C1 segment of cervical spinal cord (tissue), 14 donors: ENCODE measurements around the gene MIEF1.
A peak's percentile ranks its signal among the peaks of the same experiment; 100 is the strongest.

Source experiments
- DNase-seq, 14 donors: peaks; one replicate each; lab custom pipeline; 2025; lab: John Stamatoyannopoulos, UW

Gene MIEF1

DNA sequence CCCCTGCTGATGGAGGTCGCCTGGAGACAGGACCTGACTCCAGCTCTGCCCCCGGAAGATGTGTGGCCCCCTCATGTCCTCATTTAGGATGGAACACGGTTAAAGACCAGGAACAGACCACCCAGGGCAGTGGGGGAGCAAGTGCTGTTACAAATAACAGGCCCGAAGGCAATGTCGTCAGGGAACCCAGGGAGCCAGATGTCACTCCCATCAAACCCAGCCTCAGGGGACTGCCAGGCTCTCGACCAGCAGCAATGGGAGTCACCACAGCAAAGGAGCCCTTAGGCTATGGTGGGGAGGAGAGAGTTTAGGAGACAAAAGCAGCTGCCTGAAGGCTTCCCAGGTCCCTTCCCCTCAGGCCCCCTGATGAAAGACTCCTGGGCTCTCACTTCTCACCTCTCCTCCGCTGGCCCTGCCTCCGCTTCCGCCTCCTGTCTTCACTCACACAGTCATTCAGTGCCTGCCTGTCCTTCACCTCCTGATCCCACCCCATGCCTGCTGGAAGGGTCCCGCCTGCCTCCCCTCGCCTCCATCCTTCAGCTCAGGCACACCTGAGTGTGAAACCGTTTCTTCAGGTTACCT is 26.1 kb downstream of the MIEF1 start:
- no peak for DNase-seq

DNA sequence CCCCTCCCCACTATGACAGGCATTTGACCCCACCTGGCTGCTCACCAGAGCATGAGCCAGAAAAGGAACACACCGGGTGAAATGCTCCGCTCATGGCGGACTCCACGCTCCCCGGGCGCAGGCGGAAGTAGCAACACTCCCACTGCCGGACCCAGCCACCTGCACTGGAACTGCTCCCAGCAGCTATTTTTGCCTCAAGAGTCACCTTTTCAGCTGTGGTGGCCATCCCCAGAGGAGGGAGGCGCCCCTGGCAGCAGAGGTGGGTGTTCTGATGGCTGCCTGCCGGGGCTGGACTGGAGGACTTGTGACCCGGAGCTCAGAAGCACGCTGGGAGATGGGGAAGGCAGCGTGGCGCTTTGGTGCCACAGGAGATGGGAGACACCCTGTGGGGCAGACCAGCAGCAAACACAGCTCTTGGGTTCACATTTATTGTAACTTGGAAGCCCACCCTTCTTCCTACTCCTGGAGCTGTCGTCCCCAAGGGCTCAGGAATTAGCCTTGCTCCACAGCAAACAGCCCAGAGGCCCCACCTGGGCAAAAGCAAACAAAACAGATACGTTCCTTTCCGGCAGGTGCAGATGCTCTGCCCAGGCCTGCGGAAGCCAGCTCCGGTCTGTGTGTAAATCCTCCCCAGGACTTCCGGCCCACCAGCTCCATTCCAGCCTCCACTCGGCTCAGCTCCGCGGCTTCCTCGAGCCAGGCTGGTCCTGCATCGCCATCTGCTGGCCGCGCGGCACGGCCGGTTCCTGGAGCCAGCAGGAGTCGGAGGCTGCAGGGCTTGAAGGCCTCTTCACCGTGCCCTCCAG is 26.8 kb downstream of the MIEF1 start:
- DNase-seq: peak; percentile 36 to 86 (median 78)

DNA sequence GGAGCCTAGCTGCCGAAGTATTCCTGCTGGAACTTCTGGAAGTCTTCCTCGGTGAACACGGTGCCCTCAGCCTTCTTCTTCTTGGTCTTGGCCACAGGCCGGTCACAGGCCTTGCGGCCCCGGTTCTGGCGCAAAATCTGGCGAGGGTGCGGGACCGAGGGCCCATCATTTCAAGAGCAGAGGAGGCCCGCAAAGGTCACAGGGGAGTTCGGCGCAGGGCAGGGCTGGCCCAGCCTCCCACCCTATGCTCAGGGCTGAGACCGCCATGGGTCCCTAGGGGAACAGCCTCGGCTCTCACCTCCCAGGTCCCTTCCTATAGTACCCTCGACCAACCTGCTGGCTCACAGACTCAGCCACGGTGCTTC is 27.4 kb downstream of the MIEF1 start:
- DNase-seq: no peak

DNA sequence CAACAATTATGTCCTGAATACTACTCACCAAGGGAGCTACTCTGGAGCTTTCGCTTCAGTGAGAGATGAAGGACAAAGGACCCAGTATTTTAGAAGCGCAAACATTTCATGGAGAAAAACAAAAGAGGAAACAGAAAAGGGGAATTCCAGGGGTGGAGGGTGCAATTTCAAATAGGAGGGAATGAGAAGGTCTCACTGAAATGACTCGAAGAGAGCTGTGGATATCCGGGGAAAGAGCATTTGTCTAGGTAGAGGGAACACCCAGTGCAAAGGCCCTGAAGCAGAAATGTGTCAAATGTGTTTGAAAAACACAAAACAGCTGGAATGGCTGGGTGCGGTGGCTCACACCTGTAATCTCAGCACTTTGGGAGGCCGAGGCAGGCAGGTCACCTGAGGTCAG is 28.0 kb downstream of the MIEF1 start:
- no peak for DNase-seq

DNA sequence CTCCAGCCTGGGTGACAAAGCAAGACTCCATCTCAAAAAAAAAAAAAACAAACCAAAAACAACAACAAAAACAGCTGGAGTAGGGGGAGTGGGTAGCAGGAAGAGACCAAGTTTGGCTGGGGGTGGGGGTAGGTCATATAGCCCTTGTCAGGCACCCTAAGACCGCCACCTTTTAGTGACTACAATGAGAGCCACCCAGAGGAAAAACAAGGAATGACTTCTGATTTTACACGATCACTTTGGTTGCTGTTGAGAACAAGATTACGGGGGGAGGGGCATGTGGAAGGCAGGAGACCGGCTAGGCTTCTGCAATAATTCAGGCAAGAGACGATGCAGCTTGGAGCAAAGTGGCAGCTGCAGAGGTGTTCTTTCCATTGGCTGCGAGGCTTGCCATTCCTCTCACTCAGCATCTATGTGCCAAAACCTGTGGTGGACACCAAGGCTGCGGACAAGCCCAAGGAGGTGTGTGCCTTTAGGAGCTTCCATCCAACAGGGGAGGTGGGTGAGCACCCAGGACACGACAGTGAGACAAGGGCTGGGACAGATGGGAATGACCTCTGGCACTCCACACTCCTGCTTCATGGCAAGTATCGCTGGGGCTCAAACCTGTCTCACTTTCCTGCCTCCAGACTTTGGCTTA is 28.7 kb downstream of the MIEF1 start:
- no peak for DNase-seq

DNA sequence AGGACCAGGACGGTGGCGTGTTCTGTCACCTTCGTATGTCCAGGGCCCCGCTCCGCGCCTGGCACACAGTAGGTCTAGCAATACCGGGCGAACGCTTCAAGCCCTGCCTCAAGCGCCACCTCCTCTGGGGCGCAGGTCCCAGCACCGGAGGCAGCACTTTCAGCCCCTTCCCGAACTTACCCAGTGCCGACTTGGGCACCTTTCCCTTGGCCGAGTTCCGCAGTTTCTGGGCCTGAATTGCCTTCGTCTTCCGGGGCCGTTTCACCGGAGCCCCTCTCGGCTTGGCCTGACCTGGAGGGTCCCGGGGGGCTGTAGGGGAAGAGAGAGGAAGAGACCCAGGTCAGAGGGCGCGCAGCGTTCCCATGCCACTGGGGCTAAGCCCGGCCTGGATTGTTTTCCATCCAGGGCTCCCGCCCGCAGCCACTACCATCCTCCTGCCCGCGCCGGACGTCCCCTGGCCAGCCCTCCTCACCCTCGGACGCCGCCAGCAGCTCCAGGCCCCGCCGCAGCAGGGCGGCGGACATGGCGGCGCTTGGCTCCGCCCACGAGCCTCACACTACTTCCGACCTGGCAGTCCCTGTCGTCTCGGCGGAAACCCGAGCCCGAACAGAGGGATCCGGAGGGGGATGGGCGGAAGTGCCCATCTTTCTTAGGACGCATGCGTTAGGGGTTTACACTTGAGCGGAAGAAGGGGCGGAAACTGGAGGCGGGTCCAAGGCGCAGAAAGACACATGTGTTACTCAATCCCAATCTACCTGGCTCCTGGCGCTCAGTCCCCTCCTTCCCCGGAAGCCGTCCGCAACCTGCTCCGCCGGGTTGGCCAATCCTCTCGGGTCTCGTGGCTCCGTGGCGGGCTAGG is 30.4 kb downstream of the MIEF1 start, which contains the start of gene RPS19BP1:
TSS of gene RPS19BP1 (minus strand) at position 534 of the 859 bp plus-strand sequence. CDS start at position 524, 10 bp downstream.
- peak; percentile 79 to 100 (median 97) for DNase-seq

DNA sequence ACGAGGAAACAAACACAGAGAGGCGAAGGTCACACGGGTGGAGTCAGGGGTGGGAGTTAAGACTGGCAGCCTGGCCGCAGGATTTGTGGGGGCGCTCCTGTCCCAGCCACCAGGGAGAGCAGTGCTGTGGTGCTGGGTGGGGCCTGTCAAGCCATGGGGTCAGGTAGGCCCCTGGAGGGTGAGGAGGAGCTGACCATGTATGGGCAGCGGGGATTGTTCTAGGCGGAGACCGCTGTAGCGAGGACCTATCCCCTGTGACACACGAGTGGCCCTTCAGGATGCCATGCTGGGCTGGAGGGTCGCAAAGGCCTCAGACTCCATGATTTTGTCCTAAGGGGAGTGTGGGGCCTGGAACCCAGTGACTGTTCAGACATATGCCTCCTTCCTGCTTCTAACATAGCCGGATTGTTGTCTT is 32.0 kb downstream of the MIEF1 start:
- DNase-seq: no peak

DNA sequence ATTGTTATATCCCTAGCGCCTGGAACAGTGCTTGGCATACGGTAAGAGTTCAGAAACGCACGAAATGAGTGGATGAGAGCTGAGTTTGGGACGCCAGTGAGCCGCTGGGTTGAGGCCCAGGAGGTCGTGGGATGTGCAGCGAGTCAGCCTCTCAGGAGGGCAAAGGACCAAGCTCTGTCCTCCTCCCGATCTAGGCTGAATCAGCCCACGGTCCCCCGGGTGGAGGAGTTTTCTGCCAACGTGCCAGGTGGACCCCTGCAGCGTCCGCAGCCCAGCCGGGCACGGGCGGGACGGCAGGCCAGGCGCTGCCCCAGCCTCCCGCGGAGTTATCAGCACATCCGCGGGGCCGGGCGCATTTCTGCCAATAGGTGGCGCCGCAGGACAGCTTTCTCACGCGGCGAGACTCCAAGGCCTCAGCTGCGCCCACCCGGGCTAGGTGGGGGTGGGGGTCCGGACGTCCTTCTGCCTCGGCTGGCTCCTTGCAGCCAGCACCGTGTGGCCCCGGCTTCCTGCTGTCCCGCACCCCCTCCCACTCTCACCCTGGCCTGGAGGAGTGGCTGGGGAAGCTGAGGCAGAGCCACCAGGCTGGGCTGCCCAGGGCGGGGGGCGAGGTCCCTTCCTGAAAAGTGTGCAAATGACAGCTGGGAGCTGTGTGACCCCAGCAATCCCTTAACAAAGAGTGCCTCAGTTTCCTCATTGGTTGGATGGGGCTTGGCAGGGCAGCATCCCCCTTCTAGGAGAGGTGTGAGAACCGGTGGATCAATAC is 32.7 kb downstream of the MIEF1 start:
- DNase-seq: peak in 12 of 14 donors; percentile 11 to 78 (median 56)

DNA sequence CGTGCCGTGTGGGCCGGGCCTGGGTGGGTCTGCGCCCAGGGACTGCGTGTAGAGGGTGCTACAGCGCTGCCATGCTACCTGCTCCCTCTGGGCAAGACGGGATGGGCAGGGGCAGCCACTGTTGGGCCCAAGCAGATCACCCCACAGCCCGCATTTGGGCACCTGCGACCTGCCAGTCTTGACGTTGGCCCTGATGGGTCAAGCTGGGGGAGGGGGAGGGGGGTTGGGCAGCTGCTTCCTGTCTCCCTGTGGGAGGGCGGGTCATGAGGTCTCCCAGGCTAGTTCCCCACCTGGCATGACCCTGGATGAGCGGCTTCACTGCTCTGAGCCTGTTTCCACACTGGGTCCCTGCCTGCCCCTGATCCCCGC is 33.3 kb downstream of the MIEF1 start:
- DNase-seq: no peak

DNA sequence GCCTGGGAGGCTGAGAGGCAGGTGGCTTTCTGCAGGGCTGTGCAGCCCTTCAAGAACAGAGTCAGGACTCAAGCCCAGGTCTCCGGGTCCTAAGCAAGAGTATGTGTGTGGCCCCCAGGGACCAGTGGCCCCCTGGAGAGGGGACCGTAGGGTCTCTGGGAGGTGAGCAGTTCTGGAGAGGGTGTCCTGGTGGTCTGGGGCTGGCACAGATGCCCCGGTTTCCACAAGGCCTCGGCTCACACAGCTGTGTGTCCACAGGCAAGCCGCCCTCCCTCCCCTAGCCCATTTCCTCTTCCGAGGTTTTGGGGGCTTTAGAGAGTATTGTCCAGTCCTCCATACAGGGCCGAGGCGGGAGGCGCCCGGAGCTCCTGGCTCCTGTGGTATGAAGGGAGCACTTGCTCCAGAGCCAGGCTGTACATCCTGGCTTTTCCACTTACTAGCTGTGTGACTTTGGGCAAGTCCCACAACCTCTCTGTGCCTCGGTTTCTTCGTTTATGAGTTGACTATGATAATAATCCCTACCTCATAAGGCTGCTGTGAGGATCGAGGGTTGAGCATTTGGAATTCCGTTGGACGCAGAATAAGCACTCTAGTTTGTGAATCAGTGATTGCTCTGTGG is 33.9 kb downstream of the MIEF1 start:
- no peak for DNase-seq

DNA sequence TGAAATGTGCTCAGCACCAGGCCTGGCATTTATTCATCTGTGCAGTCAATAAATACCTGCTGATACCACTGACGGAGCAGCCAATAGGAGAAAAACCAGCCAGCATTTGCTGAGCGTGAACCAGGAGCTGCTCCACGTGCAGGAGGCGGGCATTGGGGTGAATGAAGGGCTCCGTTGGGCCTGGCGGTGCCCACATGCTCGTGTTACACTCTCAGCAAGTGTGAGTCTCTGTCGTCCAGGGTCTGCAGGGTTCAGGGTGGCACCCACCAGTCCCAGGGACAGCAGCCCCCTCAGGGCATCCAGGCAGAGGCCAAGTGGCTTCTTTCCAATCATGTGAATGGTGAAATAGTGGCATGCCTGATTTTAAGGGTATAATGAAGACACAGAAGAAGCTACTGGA is 34.6 kb downstream of the MIEF1 start:
- DNase-seq: no peak

DNA sequence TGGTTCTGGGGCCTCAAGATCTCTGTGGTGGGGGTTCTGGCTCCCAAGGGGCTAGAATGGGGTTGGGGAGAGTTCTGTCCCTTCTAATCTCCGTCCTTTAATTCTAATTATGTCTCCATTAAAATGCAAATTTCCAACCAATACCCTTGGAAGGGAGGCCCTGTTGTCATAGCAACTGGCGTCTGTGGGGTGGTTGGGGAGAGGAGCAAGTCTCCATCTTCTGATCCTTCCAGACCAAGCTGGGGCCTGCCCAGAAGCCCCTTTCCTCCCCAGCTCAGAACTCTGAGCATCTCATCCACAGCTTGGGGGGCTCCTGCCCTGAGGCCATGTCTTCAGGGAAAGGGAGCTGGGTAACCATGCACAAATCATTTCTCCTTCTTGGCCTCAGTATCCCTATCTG is 35.9 kb downstream of the MIEF1 start:
- no peak for DNase-seq

DNA sequence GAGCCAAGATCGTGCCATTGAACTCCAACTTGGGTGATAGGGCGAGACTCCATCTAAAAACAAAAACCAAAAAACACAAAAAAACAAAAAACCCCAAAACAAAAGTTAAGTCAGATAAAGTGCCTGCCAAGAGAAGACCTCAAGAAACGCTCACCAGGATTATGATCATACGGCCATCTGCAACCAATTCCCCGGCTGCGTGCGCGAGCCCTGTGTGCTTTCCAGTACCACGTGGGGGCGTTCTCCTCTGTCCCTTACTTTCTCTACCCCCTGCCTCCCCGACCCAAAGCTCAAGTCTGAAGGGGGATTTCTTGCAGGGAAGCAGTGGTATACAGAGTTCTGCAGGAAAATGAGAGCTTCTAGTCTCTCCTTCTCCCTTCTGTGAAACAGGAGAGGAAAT is 41.0 kb downstream of the MIEF1 start:
- no peak for DNase-seq

DNA sequence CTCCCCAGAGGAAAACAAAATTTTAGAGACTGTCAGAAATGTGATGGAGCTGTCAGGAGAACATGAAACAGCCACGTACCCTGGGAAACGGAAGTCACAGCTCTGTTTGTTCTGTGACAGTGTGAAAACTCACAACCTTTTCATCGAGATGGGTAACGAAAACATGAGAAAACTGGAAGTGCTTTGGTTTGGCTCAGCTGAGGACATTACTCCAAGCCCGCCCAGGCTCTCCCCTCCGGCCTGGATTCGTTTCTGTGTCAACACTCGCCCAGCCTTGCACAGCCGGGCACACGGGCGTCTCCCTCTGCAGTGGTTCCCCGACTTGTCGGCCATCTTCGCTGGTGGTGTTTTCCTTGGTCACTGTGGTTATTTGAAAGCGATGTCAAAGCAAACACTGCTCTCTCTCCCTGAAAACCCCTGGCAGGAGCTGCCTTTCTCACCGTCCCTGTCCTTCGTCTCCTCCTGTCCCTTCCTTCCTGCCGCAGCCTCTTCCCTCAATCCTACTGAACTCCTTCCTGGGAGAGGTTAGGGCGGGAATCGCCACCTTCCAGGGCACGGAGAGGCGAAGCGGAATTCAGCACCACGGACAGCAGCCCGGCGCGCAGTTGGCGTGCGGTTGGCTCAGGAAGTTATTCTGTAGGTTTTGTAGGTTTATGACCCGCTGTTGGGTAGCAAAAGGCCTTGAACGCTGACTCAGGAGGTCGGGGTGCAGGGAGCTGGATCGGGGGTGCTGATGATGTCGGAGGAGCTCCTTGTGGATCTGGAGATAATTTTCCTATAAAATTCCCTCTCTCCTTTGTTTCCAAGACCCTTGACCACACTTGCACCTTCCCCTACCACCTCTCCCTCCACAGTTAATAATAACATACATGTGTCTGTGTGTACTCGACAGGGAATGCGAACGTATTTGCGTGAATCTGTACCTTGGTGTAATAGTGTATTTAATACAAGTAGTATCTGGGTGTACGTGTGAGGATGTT is 43.6 kb downstream of the MIEF1 start:
- peak in 3 of 14 donors; percentile 3 to 11 (median 8) for DNase-seq

DNA sequence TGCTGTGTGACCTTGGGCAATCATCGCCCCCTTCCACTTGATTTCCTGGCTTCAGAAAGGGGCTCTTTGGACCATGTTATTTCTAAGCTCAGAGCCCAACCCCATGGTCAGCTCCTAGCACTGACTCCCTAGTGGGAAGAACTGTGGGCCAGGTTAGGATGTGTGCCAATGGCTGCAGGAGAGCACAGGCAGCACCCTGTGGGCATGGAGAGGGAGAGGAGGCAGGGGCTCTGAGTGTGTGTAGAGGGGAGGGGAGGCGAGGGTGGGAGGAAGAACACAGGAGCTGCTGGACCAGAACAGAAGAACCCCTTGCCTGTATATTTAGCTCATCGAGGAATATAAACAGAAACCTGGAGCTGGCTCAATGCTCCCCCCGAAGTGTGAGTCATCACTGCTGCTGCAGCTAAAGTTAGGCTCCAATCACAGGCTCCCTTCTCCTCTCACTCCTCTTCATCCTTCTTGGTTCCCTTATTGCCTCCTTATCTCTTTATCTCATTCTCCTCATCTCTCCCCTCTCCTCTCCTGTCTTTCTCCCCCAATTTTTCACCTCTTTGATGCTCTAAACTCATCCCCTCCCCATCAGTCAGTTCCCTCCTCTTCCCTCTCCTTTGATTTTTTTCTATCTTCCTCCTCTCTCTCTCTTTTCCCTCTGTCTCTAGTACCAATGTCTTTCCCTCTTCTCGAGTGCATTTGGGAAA is 44.9 kb downstream of the MIEF1 start:
- peak in 1 of 14 donors; percentile 87 for DNase-seq

DNA sequence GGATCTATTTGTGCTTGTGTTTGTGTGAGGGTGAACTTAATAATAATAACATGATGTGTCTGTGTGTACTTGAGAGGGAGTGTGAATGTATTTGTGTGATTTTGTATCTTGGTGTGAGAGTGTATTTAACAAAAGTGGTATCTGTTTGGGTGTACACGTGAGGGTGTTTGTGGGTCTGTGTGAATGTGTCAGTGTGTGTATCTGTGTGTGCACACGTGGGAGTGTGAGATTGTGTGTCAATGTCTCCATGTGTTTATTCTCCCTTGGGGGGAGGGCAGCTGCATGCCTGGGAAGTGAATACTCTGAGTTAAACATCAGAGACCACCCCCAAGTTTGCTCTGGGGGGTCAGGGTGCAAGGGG is 45.5 kb downstream of the MIEF1 start:
- DNase-seq: no peak

DNA sequence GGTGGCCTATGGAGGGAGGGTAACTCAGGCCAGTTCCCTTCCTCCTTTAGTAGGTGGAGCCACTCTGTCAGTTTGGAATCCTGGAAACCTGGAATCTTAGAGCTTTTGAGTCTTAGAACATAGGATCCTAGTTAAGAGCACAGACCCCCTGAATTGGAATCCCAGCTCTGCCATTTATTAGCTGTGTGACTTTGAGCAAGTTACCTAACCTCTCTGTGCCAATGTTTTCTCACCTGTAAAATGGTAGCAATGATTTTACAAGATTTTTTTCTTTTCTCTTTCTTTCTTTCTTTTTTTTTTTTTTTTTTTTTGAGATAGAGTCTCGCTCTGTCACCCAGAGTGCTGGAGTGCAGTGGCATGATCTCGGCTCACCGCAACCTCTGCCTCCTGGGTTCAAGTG is 51.3 kb downstream of the MIEF1 start:
- DNase-seq: no peak

DNA sequence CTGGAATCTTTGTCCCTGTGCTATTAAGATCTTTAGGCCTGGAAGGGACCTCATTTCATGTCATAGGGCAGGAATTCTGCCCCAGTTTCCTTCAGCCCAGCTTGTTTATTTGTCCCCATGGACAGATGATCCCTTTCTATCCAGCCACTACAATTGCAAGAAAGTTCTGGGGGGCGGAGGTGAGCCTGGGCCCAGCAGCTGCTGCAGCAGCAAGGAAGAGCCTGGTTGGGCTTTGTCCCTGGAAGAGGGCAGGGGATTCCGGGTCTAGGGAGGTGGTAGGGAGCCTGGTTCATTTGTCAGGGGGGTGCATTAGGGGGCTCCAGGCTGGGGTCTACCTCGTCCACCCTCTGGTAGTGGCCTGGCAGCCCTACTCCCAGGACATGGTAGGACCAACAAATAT is 52.1 kb downstream of the MIEF1 start:
- DNase-seq: no peak
